ENCODE results near the gene LMBR1L. TPM values are rescaled to one million over a fixed set of nuclear protein-coding genes. Genes with fewer than 3 reads are reported as not detected.

Gene LMBR1L
- total and polyA plus RNA-seq, 11 donors = 10.4 to 43.5 (median 26.6) TPM

DNA sequence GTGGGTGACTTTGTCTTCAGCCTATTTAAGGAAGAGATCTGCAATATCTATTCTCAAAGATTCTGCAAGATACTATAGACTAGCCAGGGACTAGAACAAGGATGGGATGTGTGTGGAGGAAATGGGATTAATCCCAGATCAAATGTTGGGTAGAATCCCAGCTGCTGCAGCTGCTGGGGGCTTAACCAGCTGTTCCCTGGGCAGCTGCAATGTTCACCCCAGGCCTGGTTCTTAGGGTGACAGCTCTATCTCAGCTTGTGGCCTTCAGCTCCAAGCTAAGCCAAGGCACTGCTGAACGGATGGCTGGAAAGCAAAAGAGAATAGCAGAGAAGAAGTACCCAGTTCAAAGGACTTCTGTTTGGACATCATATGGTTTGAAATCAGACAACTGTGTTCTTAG lies 30.9 kb downstream of the LMBR1L start:
- Histone ChIP-seq H3K9me3 (no peaks in the 10 kb centered on the region), H3K27me3 (no peaks in the 10 kb centered on the region), H3K36me3 (no peaks in the 10 kb centered on the region), H3K4me1 (no peaks in the 10 kb centered on the region), H3K27ac (no peak overlapping the region), H3K4me3 (no peak overlapping the region)
- WGBS, 4 donors = 55 to 80% (median 72%) methylated on average over 1 of the region's 1 CpG
- TF ChIP-seq, protein P1, sequence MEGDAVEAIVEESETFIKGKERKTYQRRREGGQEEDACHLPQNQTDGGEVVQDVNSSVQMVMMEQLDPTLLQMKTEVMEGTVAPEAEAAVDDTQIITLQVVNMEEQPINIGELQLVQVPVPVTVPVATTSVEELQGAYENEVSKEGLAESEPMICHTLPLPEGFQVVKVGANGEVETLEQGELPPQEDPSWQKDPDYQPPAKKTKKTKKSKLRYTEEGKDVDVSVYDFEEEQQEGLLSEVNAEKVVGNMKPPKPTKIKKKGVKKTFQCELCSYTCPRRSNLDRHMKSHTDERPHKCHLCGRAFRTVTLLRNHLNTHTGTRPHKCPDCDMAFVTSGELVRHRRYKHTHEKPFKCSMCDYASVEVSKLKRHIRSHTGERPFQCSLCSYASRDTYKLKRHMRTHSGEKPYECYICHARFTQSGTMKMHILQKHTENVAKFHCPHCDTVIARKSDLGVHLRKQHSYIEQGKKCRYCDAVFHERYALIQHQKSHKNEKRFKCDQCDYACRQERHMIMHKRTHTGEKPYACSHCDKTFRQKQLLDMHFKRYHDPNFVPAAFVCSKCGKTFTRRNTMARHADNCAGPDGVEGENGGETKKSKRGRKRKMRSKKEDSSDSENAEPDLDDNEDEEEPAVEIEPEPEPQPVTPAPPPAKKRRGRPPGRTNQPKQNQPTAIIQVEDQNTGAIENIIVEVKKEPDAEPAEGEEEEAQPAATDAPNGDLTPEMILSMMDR (IDR thresholded peaks at IDR 0.05) = no peak
- no peak for TF ChIP-seq POLR2A (IDR thresholded peaks at IDR 0.05)
- intact Hi-C loops (cut with DNase I) = no loop called here
- DNase-seq = no peak
- ATAC-seq = no peak

GRCh38 chr12:49070971-49071370 lies 39.7 kb downstream of the LMBR1L start:
- H3K36me3 ChIP-seq = no peaks in the 10 kb centered on the region
- WGBS, 4 donors = 94 to 95% (median 95%) methylated on average over 11 of the region's 11 CpGs
- TF ChIP-seq, protein P1 (IDR thresholded peaks at IDR 0.05) = no peak
- TF ChIP-seq POLR2A (IDR thresholded peaks at IDR 0.05) = no peak
- H3K27ac ChIP-seq = no peak overlapping the region
- H3K4me1 ChIP-seq = peaks cover 0 to 19% (median 14%) of the 10 kb centered on the region in 12 donors
- intact Hi-C loops (cut with DNase I) = no loop called here
- no peak for ATAC-seq
- H3K27me3 ChIP-seq = no peaks in the 10 kb centered on the region
- no peaks in the 10 kb centered on the region for H3K9me3 ChIP-seq
- H3K4me3 ChIP-seq = no peak overlapping the region
- DNase-seq = no peak

DNA sequence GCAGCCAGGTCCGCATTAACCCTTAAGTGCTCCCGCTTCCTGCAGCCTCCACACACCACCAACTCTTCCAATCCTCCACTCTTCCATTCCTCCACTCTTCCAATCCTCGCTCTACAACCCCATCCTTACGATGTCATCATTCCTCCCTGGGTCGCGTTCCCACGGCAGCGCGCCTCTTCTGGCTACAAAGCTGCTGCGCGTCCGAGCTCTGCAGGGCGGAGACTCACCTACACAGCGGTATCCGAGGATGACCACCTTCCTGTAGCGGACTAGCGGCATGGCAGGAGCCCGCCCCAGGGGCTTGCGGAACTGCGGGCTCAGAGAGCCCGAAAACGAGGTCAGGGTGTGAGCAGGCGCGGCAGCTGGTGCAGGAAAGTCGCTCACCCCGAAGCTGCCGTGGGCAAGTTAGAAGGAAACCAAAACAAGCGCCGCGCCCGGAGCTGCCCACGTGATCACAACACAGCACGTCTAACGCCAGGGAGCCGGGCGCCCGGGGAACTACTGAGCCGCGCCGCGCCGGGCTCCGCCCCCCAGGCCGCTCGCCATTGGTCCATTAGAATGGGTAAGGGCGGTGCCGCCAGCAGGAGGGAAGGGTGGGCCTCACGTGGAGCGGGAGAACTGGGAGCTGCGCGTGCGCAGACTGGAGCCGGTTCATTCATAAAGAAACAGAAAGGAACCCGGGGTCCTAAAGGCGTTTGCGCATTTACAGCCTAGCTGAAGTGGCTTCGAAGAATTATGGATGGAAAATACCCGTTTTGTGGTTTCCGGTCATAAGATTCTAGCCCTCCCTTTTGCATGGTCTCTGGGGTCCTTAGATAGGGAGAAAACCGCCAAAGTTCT lies 40.9 kb downstream of the LMBR1L start, which contains the start of gene RHEBL1:
TSS of gene RHEBL1 (minus strand) at position 473 of the 840 bp plus-strand sequence. CDS start at position 279, 194 bp downstream.
- Histone ChIP-seq H3K4me3 (peak within 1 kb of the TSS; percentile 52 to 90 (median 80)), H3K9me3 (no peaks in the 10 kb centered on the region), H3K27me3 (no peaks in the 10 kb centered on the region), H3K36me3 (no peaks in the 10 kb centered on the region), H3K27ac (peak within 1 kb of the TSS in 10 of 12 donors; percentile 14 to 79 (median 68)), H3K4me1 (peaks cover 0 to 19% (median 14%) of the 10 kb centered on the region in 12 donors)
- WGBS, 4 donors = 0 to 1% (median 0%) methylated on average over 42 to 60 of the region's 60 CpGs
- intact Hi-C loops (cut with DNase I) = loop anchor here in 7 of 10 donors (5.0 to 10.0 kb wide), 3 partner anchors 33 to 163 kb away; no protein-coding TSS in a partner anchor
- DNase-seq (peak; percentile 98 to 99 (median 99)), ATAC-seq (peak; percentile 100)
- TF ChIP-seq, protein P1 (IDR thresholded peaks at IDR 0.05) = peak in 1 of 12 donors; percentile 13
- TF ChIP-seq POLR2A (IDR thresholded peaks at IDR 0.05) = peak in 1 of 2 donors; percentile 53

GRCh38 chr12:49068879-49069506 lies 41.7 kb downstream of the LMBR1L start:
- Histone ChIP-seq H3K4me3 (peak overlapping the region; percentile 52 to 90 (median 80)), H3K27me3 (no peaks in the 10 kb centered on the region), H3K9me3 (no peaks in the 10 kb centered on the region), H3K4me1 (peaks cover 0 to 22% (median 15%) of the 10 kb centered on the region in 12 donors), H3K36me3 (no peaks in the 10 kb centered on the region), H3K27ac (peak overlapping the region in 7 of 12 donors; percentile 14 to 73 (median 68))
- intact Hi-C loops (cut with DNase I) = loop anchor here in 7 of 10 donors (5.0 to 10.0 kb wide), 3 partner anchors 33 to 163 kb away; no protein-coding TSS in a partner anchor
- ATAC-seq (no peak), DNase-seq (peak in 1 of 5 donors; percentile 26)
- WGBS, 4 donors = 18 to 25% (median 22%) methylated on average over 20 to 21 of the region's 21 CpGs
- no peak for TF ChIP-seq POLR2A (IDR thresholded peaks at IDR 0.05)
- TF ChIP-seq, protein P1 (IDR thresholded peaks at IDR 0.05) = no peak
